HepG2 (cell line): Measurements from ENCODE around the gene PRM2. TPM values are rescaled to one million over a fixed set of nuclear protein-coding genes. Genes with fewer than 3 reads are reported as not detected.

ENCODE experiments used
- ATAC-seq: fragments of 200-7000 bp; cut with Tn5 transposase; 3 replicates; pipeline ENCODE4 v1.9.1; 2020; ENCODE audit warnings: mild to moderate bottlenecking, moderate library complexity
- BruUV-seq: library from RNA; stranded (reverse); fragments of 400-500 nt; replicated peaks from 2 replicates; lab custom pipeline; 2021; lab: Mats Ljungman, UMichigan
- CTCF ChIA-PET: fragments of 300-600 bp; formaldehyde crosslinking; extraction: SDS; loops from one replicate; lab custom pipeline; 2021; ENCODE audit warnings: low total read pairs, inconsistent platforms, low intra/inter-chr PET ratio; lab: Yijun Ruan, JAX
- POLR2A ChIA-PET: fragments of 350-600 bp; sonication (Branson Sonifier 250); formaldehyde crosslinking; loops from one replicate; lab custom pipeline; 2020; ENCODE audit warnings: antibody characterized with exemption, inconsistent platforms; lab: Yijun Ruan, JAX
- DNase-seq: peaks from one replicate; pipeline ENCODE4 v3.0.0-alpha.2; 2015; ENCODE audit warnings: low spot score
- FAIRE-seq: peaks from 3 replicates; lab custom pipeline; 2011; peaks lifted over from hg19 to GRCh38; lab: Jason Lieb, UNC
- H2AFZ ChIP-seq: one replicate; pipeline ENCODE4 v1.6.1; 2011; ENCODE audit warnings: low read length, inconsistent platforms
- H3K27ac ChIP-seq: fragments of 300-600 bp; 3 replicates; pipeline ENCODE4 v1.8.0; 2011; ENCODE audit warnings: mixed run types, mild to moderate bottlenecking, mixed read lengths, low read length, inconsistent platforms; ENCODE audit not compliant: insufficient read depth; ENCODE audit errors: extremely low read length
- H3K27me3 ChIP-seq, 2 experiments: fragments of 200-600 bp in 1 of 2; 2 replicates in 1 of 2; 3 replicates in 1 of 2; pipeline versions ENCODE4 v1.6.0 to v1.8.0; 2011; ENCODE audit warnings: low read length in 2 of 2, mild to moderate bottlenecking in 2 of 2, moderate library complexity in 2 of 2, inconsistent platforms in 1 of 2; ENCODE audit not compliant: insufficient read depth in 2 of 2, control insufficient read depth in 1 of 2
- H3K36me3 ChIP-seq, 2 experiments: fragments of 200-600 bp in 1 of 2; replicated peaks in 1 of 2; 2 replicates in 1 of 2; 3 replicates in 1 of 2; pipeline versions ENCODE4 v1.5.1 to v1.8.0; 2011; ENCODE audit warnings: low read length in 2 of 2, inconsistent platforms in 1 of 2; ENCODE audit not compliant: insufficient read depth in 2 of 2, control insufficient read depth in 1 of 2
- H3K4me1 ChIP-seq: 2 replicates; pipeline ENCODE4 v1.5.1; 2012; ENCODE audit warnings: low read length, inconsistent platforms; ENCODE audit not compliant: insufficient read depth
- H3K4me2 ChIP-seq: 2 replicates; pipeline ENCODE4 v1.6.0; 2011; ENCODE audit warnings: low read depth, low read length, inconsistent platforms
- H3K4me3 ChIP-seq, 3 experiments: fragments of 200-600 bp in 1 of 3; sonication (generic), shearing (Covaris generic) in 1 of 3; replicated peaks in 1 of 3; 2 replicates each; pipeline ENCODE4 v1.5.1; 2011 to 2016; ENCODE audit warnings: low read length in 3 of 3, inconsistent platforms in 2 of 3, low read depth in 2 of 3, mild to moderate bottlenecking in 2 of 3, control low read depth in 1 of 3, mixed read lengths in 1 of 3; ENCODE audit not compliant: insufficient read depth in 1 of 3
- H3K79me2 ChIP-seq: one replicate; pipeline ENCODE4 v1.6.1; 2011; ENCODE audit warnings: low read length, inconsistent platforms; ENCODE audit not compliant: insufficient read depth
- H3K9ac ChIP-seq: 2 replicates; pipeline ENCODE4 v1.6.0; 2011; ENCODE audit warnings: mild to moderate bottlenecking, low read depth, low read length, inconsistent platforms; ENCODE audit not compliant: insufficient read depth
- H3K9me3 ChIP-seq: 2 replicates; pipeline ENCODE4 v1.5.1; 2012; ENCODE audit warnings: mild to moderate bottlenecking, low read length
- H4K20me1 ChIP-seq: 2 replicates; pipeline ENCODE4 v1.6.0; 2011; ENCODE audit warnings: inconsistent platforms, mild to moderate bottlenecking, low read length, moderate library complexity; ENCODE audit not compliant: insufficient read depth
- ADNP ChIP-seq: sonication (generic); formaldehyde crosslinking; IDR thresholded peaks from 2 replicates; pipeline ENCODE4 v1.4.0; 2020; ENCODE audit warnings: missing genetic modification reagents
- CEBPB ChIP-seq: IDR thresholded peaks from 2 replicates; pipeline ENCODE4 v1.6.1; 2011; ENCODE audit warnings: low read depth, low read length, improper control_type of control experiment, borderline replicate concordance
- DZIP1 ChIP-seq: sonication (generic); formaldehyde crosslinking; IDR thresholded peaks from 2 replicates; pipeline ENCODE4 v1.5.0; 2020; ENCODE audit warnings: mild to moderate bottlenecking, missing genetic modification reagents
- GATAD2A ChIP-seq: IDR thresholded peaks from 2 replicates; pipeline ENCODE4 v1.6.1; 2016
- HIVEP1 ChIP-seq: sonication (generic); formaldehyde crosslinking; IDR thresholded peaks from 2 replicates; pipeline ENCODE4 v1.4.0; 2020; ENCODE audit warnings: mild to moderate bottlenecking, missing genetic modification reagents
- HOXA7 ChIP-seq: sonication (generic); formaldehyde crosslinking; IDR thresholded peaks from 2 replicates; pipeline ENCODE4 v1.8.1; 2022; ENCODE audit warnings: mild to moderate bottlenecking, missing genetic modification reagents, moderate library complexity
- NR0B2 ChIP-seq: sonication (generic); formaldehyde crosslinking; IDR thresholded peaks from 2 replicates; pipeline ENCODE4 v1.4.0; 2020; ENCODE audit warnings: mild to moderate bottlenecking, missing genetic modification reagents
- SALL1 ChIP-seq: sonication (generic); formaldehyde crosslinking; IDR thresholded peaks from 2 replicates; pipeline ENCODE4 v1.8.0; 2022; ENCODE audit warnings: mild to moderate bottlenecking, missing genetic modification reagents
- SNAPC4 ChIP-seq: sonication (generic); formaldehyde crosslinking; IDR thresholded peaks from 2 replicates; pipeline ENCODE4 v1.4.0; 2020; ENCODE audit warnings: mild to moderate bottlenecking, missing genetic modification reagents
- ZEB1 ChIP-seq: IDR thresholded peaks from 2 replicates; pipeline ENCODE4 v1.6.1; 2012; ENCODE audit warnings: mild to moderate bottlenecking, low read depth, inconsistent platforms; ENCODE audit not compliant: insufficient replicate concordance
- ZFX ChIP-seq: sonication (generic); formaldehyde crosslinking; IDR thresholded peaks from 2 replicates; pipeline ENCODE4 v1.4.0; 2020; ENCODE audit warnings: mild to moderate bottlenecking, low read depth, missing genetic modification reagents, moderate library complexity
- ZNF121 ChIP-seq: sonication (generic); formaldehyde crosslinking; IDR thresholded peaks from 2 replicates; pipeline ENCODE4 v1.5.0; 2020; ENCODE audit warnings: mild to moderate bottlenecking, missing genetic modification reagents
- ZNF136 ChIP-seq: sonication (generic); formaldehyde crosslinking; IDR thresholded peaks from 2 replicates; pipeline ENCODE4 v1.8.1; 2022; ENCODE audit warnings: low read depth, mild to moderate bottlenecking, moderate library complexity, missing genetic modification reagents
- ZNF326 ChIP-seq: sonication (generic); formaldehyde crosslinking; IDR thresholded peaks from 2 replicates; pipeline ENCODE4 v1.4.0; 2020; ENCODE audit warnings: missing genetic modification reagents, borderline replicate concordance
- ZNF709 ChIP-seq: sonication (generic); formaldehyde crosslinking; IDR thresholded peaks from 2 replicates; pipeline ENCODE4 v1.5.0; 2020; ENCODE audit warnings: mild to moderate bottlenecking, missing genetic modification reagents
- WGBS: methylation state at CpG from one replicate; pipeline ENCODE4 v1.1.6; 2017; ENCODE audit warnings: low lambda C conversion rate; 5-methylcytosine and 5-hydroxymethylcytosine counted together
- in situ Hi-C: cut with HindIII; loops from 2 replicates; pipeline ENCODE4 v1.10.0; 2017; ENCODE audit warnings: low pct_unique_long_range_greater_than_20kb; ENCODE audit not compliant: extremely low pct_ligation_motif_present
- intact Hi-C: fragments of 100-400 bp; cut with micrococcal nuclease; formaldehyde crosslinking; loops from one replicate; pipeline ENCODE4 v1.10.0; 2022; ENCODE audit not compliant: unreplicated experiment
- polyA plus RNA-seq, 8 experiments: library from polyadenylated mRNA; depleted of rRNA in 3 of 8; stranded (reverse) in 7 of 8; unstranded in 1 of 8; fragments of >200 nt; fragmentation: Illumina TruSeq in 4 of 8; extraction: Trizol in 4 of 8; gene quantifications; 2 replicates each; pipeline versions ENCODE4 v1.2.1 to v1.2.3, GENCODE V29; 2011 to 2016; ENCODE audit warnings: low read depth in 4 of 8, missing spikeins in 1 of 8, mixed read lengths in 1 of 8; ENCODE audit not compliant: insufficient read depth in 1 of 8
- total RNA-seq, 5 experiments: library from RNA; depleted of rRNA; stranded (reverse); fragments of >200 nt; fragmentation: Illumina TruSeq; extraction: Trizol; gene quantifications; 2 replicates each; pipeline ENCODE4 v1.2.3, GENCODE V29; 2016; ENCODE audit warnings: low read depth in 1 of 5

PRM2 gene
- total and polyA plus RNA-seq, 2 of the 13 experiments (the other 11 are each of a cell fraction or from before 2014, with no cell fraction given), result 0.54 TPM; not detected in 1

- TF ChIP-seq ZNF136 (CRISPR knock-in tag) (0 out of 2 replicates have a peak, but pooled peaks have one; percentile 43), NR0B2 (CRISPR knock-in tag) (0 out of 2 replicates have a peak, but pooled peaks have one; percentile 1), ZFX (CRISPR knock-in tag) (no peak; the same call in 1 of the 2 replicates), GATAD2A (CRISPR knock-in tag) (peak; percentile 23; the same call in 1 of the 2 replicates), ADNP (CRISPR knock-in tag) (0 out of 2 replicates have a peak, but pooled peaks have one; percentile 17), ZNF709 (0 out of 2 replicates have a peak, but pooled peaks have one; percentile 38), ZNF326 (CRISPR knock-in tag) (no peak), CEBPB (peak; percentile 92)
Measured at GRCh38 chr16:11276896-11277593, 765 bp upstream of the PRM2 start (continued).

- Histone ChIP-seq H3K4me2 (no peak overlapping the region), H3K27ac (peak overlapping the region; percentile 81), H3K27me3 (no peaks in the 10 kb centered on the region), H2AFZ (no peak overlapping the region), H3K9me3 (no peaks in the 10 kb centered on the region), H3K9ac (no peak overlapping the region), H3K79me2 (no peaks in the 10 kb centered on the region), H3K36me3 (no peaks in the 10 kb centered on the region), H3K4me1 (peaks cover 98% of the 10 kb centered on the region), H4K20me1 (no peaks in the 10 kb centered on the region), H3K4me3 (no peak overlapping the region)
- in situ Hi-C loops, result no loop called here
- ATAC-seq, result no peak
- no peak for DNase-seq
- no TSS peak for BruUV-seq
- ChIA-PET CTCF (no interaction called here), POLR2A (interaction anchor here (1.7 to 14.0 kb wide), 5 partner anchors 18 to 96 kb away, joined by 12 to 351 read pairs (median 21); partner anchors contain the start of gene SOCS1)
- intact Hi-C loops, result no loop called here
- WGBS, result 97% methylated on average over 7 of the region's 7 CpGs
- FAIRE-seq, result no peak
- TF ChIP-seq HOXA7 (CRISPR knock-in tag) (no peak), ZNF121 (no peak), DZIP1 (CRISPR knock-in tag) (0 out of 2 replicates have a peak, but pooled peaks have one; percentile 51), SNAPC4 (CRISPR knock-in tag) (no peak), SALL1 (CRISPR knock-in tag) (no peak), ZEB1 (no peak), HIVEP1 (peak; percentile 58)
Measured at GRCh38 chr16:11274964-11275363, 1.3 kb downstream of the PRM2 start.
